Measurements from ENCODE around the gene SLC34A2. TPM values are rescaled to one million over a fixed set of nuclear protein-coding genes. Genes with fewer than 3 reads are reported as not detected.

The SLC34A2 gene
- total and polyA plus RNA-seq, 2 experiments from 2014 or later: 0.73 to 0.80 TPM

DNA sequence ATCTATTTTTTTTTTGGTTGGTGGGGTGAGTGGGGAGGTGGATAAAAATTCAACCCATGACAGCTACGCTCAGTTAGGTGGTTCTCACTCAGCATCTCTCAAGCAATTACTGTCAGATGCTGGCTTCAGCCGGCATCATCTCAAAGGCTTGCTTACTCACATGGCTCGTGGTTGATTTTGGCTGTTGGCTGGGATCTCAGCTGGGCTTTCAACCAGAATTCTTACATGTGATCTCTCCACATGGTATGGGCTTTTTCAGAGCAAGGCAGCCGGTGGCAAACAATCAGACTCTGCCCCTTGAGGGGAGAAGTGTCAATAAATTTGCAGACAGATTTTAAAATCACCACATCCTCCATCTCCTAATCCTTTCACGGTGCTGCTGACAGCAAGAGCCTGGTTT, 47.2 kb downstream of the SLC34A2 start:
- Mint-ChIP-seq H3K4me1 (no peaks in the 10 kb centered on the region), H3K4me3 (no peak overlapping the region), H3K9me3 (peaks cover 1% of the 10 kb centered on the region; the same call in 1 of the 3 replicates), H3K27me3 (ENCODE audit: insufficient read depth, low read depth, poor library complexity) (peaks cover 4% of the 10 kb centered on the region), H3K27ac (no peak overlapping the region), H3K36me3 (ENCODE audit: low read depth) (peaks cover 2% of the 10 kb centered on the region; the same call in 1 of the 3 replicates)
- Histone ChIP-seq H3F3A (replicated peaks; ENCODE audit: low read depth) (no peaks in the 10 kb centered on the region), H3K79me2 (replicated peaks; ENCODE audit: insufficient read depth) (no peaks in the 10 kb centered on the region), H2AFZ (no peak overlapping the region), H3K4me1 (ENCODE audit: insufficient read depth) (no peaks in the 10 kb centered on the region), H4K20me1 (replicated peaks; ENCODE audit: insufficient read depth) (no peaks in the 10 kb centered on the region), H3K4me3 (no peak overlapping the region), H3K36me3 (ENCODE audit: insufficient read depth) (no peaks in the 10 kb centered on the region), H3K27me3 (ENCODE audit: insufficient read depth) (no peaks in the 10 kb centered on the region), H3K4me2 (no peak overlapping the region), H3K27ac (ENCODE audit: low read depth) (no peak overlapping the region), H3K9me2 (ENCODE audit: insufficient read depth) (no peaks in the 10 kb centered on the region)
- TF ChIP-seq, protein P1, sequence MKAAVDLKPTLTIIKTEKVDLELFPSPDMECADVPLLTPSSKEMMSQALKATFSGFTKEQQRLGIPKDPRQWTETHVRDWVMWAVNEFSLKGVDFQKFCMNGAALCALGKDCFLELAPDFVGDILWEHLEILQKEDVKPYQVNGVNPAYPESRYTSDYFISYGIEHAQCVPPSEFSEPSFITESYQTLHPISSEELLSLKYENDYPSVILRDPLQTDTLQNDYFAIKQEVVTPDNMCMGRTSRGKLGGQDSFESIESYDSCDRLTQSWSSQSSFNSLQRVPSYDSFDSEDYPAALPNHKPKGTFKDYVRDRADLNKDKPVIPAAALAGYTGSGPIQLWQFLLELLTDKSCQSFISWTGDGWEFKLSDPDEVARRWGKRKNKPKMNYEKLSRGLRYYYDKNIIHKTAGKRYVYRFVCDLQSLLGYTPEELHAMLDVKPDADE (IDR thresholded peaks at IDR 0.05): no peak
- TF ChIP-seq JUNB (IDR thresholded peaks at IDR 0.05; ENCODE audit: unreplicated experiment) (no peak), EZH2 (IDR thresholded peaks at IDR 0.05; ENCODE audit: low read depth, unreplicated experiment) (no peak), CREB1 (CRISPR knock-in tag; IDR thresholded peaks at IDR 0.05; ENCODE audit: low read depth) (no peak), ZNF331 (CRISPR knock-in tag; IDR thresholded peaks at IDR 0.05; ENCODE audit: low read depth) (no peak), STAT1 (IDR thresholded peaks at IDR 0.05; ENCODE audit: unreplicated experiment) (no peak)
- TF ChIP-seq, protein P2, sequence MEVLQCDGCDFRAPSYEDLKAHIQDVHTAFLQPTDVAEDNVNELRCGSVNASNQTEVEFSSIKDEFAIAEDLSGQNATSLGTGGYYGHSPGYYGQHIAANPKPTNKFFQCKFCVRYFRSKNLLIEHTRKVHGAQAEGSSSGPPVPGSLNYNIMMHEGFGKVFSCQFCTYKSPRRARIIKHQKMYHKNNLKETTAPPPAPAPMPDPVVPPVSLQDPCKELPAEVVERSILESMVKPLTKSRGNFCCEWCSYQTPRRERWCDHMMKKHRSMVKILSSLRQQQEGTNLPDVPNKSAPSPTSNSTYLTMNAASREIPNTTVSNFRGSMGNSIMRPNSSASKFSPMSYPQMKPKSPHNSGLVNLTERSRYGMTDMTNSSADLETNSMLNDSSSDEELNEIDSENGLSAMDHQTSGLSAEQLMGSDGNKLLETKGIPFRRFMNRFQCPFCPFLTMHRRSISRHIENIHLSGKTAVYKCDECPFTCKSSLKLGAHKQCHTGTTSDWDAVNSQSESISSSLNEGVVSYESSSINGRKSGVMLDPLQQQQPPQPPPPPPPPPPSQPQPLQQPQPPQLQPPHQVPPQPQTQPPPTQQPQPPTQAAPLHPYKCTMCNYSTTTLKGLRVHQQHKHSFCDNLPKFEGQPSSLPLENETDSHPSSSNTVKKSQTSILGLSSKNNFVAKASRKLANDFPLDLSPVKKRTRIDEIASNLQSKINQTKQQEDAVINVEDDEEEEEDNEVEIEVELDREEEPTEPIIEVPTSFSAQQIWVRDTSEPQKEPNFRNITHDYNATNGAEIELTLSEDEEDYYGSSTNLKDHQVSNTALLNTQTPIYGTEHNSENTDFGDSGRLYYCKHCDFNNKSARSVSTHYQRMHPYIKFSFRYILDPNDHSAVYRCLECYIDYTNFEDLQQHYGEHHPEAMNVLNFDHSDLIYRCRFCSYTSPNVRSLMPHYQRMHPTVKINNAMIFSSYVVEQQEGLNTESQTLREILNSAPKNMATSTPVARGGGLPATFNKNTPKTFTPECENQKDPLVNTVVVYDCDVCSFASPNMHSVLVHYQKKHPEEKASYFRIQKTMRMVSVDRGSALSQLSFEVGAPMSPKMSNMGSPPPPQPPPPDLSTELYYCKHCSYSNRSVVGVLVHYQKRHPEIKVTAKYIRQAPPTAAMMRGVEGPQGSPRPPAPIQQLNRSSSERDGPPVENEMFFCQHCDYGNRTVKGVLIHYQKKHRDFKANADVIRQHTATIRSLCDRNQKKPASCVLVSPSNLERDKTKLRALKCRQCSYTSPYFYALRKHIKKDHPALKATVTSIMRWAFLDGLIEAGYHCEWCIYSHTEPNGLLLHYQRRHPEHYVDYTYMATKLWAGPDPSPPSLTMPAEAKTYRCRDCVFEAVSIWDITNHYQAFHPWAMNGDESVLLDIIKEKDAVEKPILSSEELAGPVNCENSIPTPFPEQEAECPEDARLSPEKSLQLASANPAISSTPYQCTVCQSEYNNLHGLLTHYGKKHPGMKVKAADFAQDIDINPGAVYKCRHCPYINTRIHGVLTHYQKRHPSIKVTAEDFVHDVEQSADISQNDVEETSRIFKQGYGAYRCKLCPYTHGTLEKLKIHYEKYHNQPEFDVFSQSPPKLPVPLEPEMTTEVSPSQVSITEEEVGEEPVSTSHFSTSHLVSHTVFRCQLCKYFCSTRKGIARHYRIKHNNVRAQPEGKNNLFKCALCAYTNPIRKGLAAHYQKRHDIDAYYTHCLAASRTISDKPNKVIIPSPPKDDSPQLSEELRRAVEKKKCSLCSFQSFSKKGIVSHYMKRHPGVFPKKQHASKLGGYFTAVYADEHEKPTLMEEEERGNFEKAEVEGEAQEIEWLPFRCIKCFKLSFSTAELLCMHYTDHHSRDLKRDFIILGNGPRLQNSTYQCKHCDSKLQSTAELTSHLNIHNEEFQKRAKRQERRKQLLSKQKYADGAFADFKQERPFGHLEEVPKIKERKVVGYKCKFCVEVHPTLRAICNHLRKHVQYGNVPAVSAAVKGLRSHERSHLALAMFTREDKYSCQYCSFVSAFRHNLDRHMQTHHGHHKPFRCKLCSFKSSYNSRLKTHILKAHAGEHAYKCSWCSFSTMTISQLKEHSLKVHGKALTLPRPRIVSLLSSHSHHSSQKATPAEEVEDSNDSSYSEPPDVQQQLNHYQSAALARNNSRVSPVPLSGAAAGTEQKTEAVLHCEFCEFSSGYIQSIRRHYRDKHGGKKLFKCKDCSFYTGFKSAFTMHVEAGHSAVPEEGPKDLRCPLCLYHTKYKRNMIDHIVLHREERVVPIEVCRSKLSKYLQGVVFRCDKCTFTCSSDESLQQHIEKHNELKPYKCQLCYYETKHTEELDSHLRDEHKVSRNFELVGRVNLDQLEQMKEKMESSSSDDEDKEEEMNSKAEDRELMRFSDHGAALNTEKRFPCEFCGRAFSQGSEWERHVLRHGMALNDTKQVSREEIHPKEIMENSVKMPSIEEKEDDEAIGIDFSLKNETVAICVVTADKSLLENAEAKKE (CRISPR knock-in tag; IDR thresholded peaks at IDR 0.05): no peak
- ATAC-seq (no peak), DNase-seq (ENCODE audit: low spot score) (no peak)

All from GM23338 (cell line).